ENCODE results near the gene ATP13A4. TPM values are rescaled to one million over a fixed set of nuclear protein-coding genes. Genes with fewer than 3 reads are reported as not detected.

Gene ATP13A4
- total and polyA plus RNA-seq, 2 donors from 2014 or later, result 0.49 to 3.7 TPM

- Histone ChIP-seq H3K9me3 (ENCODE audit: control insufficient read depth in 2 of 3, insufficient read depth in 1 of 3, low read length in 3 of 3) (no peaks in the 10 kb centered on the region), H3K4me1 (ENCODE audit: control insufficient read depth in 2 of 3, insufficient read depth in 2 of 3, low read depth in 1 of 3, low read length in 3 of 3) (no peaks in the 10 kb centered on the region), H3K9ac (ENCODE audit: low read length in 3 of 3) (no peak overlapping the region), H3K27ac (ENCODE audit: low read depth in 2 of 2, low read length in 2 of 2) (no peak overlapping the region), H3K27me3 (ENCODE audit: control insufficient read depth, insufficient read depth, low read length) (no peaks in the 10 kb centered on the region), H3K4me3 (ENCODE audit: low read length in 3 of 3) (no peak overlapping the region), H3K36me3 (ENCODE audit: control insufficient read depth in 2 of 3, insufficient read depth in 3 of 3, low read length in 3 of 3) (no peaks in the 10 kb centered on the region)
- no peak for DNase-seq
- FAIRE-seq, result no peak
- intact Hi-C loops (cut with DNase I), result no loop called here
- no peak for TF ChIP-seq CTCF (IDR thresholded peaks at IDR 0.05; ENCODE audit: borderline replicate concordance, extremely low read depth, insufficient read depth)
Measured at GRCh38 chr3:193375614-193376013, 179.1 kb downstream of the ATP13A4 start.

GRCh38 chr3:193372783-193373182 lies 181.9 kb downstream of the ATP13A4 start:
- Histone ChIP-seq H3K9me3 (ENCODE audit: control insufficient read depth in 2 of 3, insufficient read depth in 1 of 3, low read length in 3 of 3) (no peaks in the 10 kb centered on the region), H3K9ac (ENCODE audit: low read length in 3 of 3) (no peak overlapping the region), H3K4me1 (ENCODE audit: control insufficient read depth in 2 of 3, insufficient read depth in 2 of 3, low read depth in 1 of 3, low read length in 3 of 3) (no peaks in the 10 kb centered on the region), H3K36me3 (ENCODE audit: control insufficient read depth in 2 of 3, insufficient read depth in 3 of 3, low read length in 3 of 3) (no peaks in the 10 kb centered on the region), H3K27ac (ENCODE audit: low read depth in 2 of 2, low read length in 2 of 2) (no peak overlapping the region), H3K4me3 (ENCODE audit: low read length in 3 of 3) (no peak overlapping the region), H3K27me3 (ENCODE audit: control insufficient read depth, insufficient read depth, low read length) (no peaks in the 10 kb centered on the region)
- no peak for TF ChIP-seq CTCF (IDR thresholded peaks at IDR 0.05; ENCODE audit: borderline replicate concordance, extremely low read depth, insufficient read depth)
- intact Hi-C loops (cut with DNase I), result no loop called here
- DNase-seq (no peak), FAIRE-seq (no peak)

GRCh38 chr3:193367868-193368267 lies 186.8 kb downstream of the ATP13A4 start:
- no peak for FAIRE-seq
- TF ChIP-seq CTCF (IDR thresholded peaks at IDR 0.05; ENCODE audit: borderline replicate concordance, extremely low read depth, insufficient read depth), result no peak
- H3K27ac ChIP-seq (ENCODE audit: low read depth in 2 of 2, low read length in 2 of 2), result no peak overlapping the region

GRCh38 chr3:193357291-193357690 lies 197.4 kb downstream of the ATP13A4 start:
- H3K4me1 ChIP-seq (ENCODE audit: control insufficient read depth in 2 of 3, insufficient read depth in 2 of 3, low read depth in 1 of 3, low read length in 3 of 3), result no peaks in the 10 kb centered on the region
- H3K9me3 ChIP-seq (ENCODE audit: control insufficient read depth in 2 of 3, insufficient read depth in 1 of 3, low read length in 3 of 3), result no peaks in the 10 kb centered on the region
- no peaks in the 10 kb centered on the region for H3K36me3 ChIP-seq (ENCODE audit: control insufficient read depth in 2 of 3, insufficient read depth in 3 of 3, low read length in 3 of 3)
- intact Hi-C loops (cut with DNase I), result no loop called here
- FAIRE-seq, result no peak
- no peak for DNase-seq
- H3K9ac ChIP-seq (ENCODE audit: low read length in 3 of 3), result no peak overlapping the region
- H3K27ac ChIP-seq (ENCODE audit: low read depth in 2 of 2, low read length in 2 of 2), result no peak overlapping the region
- H3K27me3 ChIP-seq (ENCODE audit: control insufficient read depth, insufficient read depth, low read length), result no peaks in the 10 kb centered on the region
- H3K4me3 ChIP-seq (ENCODE audit: low read length in 3 of 3), result no peak overlapping the region
- no peak for TF ChIP-seq CTCF (IDR thresholded peaks at IDR 0.05; ENCODE audit: borderline replicate concordance, extremely low read depth, insufficient read depth)

More at GRCh38 chr3:193367868-193368267, 186.8 kb downstream of the ATP13A4 start:
- H3K4me1 ChIP-seq (ENCODE audit: control insufficient read depth in 2 of 3, insufficient read depth in 2 of 3, low read depth in 1 of 3, low read length in 3 of 3), result no peaks in the 10 kb centered on the region
- H3K36me3 ChIP-seq (ENCODE audit: control insufficient read depth in 2 of 3, insufficient read depth in 3 of 3, low read length in 3 of 3), result no peaks in the 10 kb centered on the region
- DNase-seq, result no peak
- intact Hi-C loops (cut with DNase I), result no loop called here
- no peak overlapping the region for H3K9ac ChIP-seq (ENCODE audit: low read length in 3 of 3)
- no peaks in the 10 kb centered on the region for H3K27me3 ChIP-seq (ENCODE audit: control insufficient read depth, insufficient read depth, low read length)
- H3K9me3 ChIP-seq (ENCODE audit: control insufficient read depth in 2 of 3, insufficient read depth in 1 of 3, low read length in 3 of 3), result no peaks in the 10 kb centered on the region
- H3K4me3 ChIP-seq (ENCODE audit: low read length in 3 of 3), result no peak overlapping the region

All from kidney (tissue), 14 donors.